HG03460 (cell line): Measurements from ENCODE around the gene MOV10L1.

ENCODE experiments used
- ATAC-seq: cut with Tn5 transposase; IDR thresholded peaks from one replicate; pipeline ENCODE4 v1.9.1; 2021; ENCODE audit not compliant: unreplicated experiment

The MOV10L1 gene

GRCh38 chr22:50184902-50185374 is 95.1 kb downstream of the MOV10L1 start:
- ATAC-seq: no peak

GRCh38 chr22:50185375-50186087 is 95.7 kb downstream of the MOV10L1 start, which contains the start of gene TRABD:
TSS of gene TRABD (plus strand) at chr22:50185913. CDS start at chr22:50193061, 7,148 bp downstream.
- no peak for ATAC-seq

- ATAC-seq: no peak
Observed at GRCh38 chr22:50186181-50186714, 96.4 kb downstream of the MOV10L1 start.

- ATAC-seq: no peak
Observed at GRCh38 chr22:50186761-50187523, 97.1 kb downstream of the MOV10L1 start.

- ATAC-seq: no peak
Observed at GRCh38 chr22:50188356-50188755, 98.5 kb downstream of the MOV10L1 start.

GRCh38 chr22:50189184-50189848 is 99.5 kb downstream of the MOV10L1 start:
- ATAC-seq: no peak

- ATAC-seq: no peak
Observed at GRCh38 chr22:50189849-50190181, 100.0 kb downstream of the MOV10L1 start.

- ATAC-seq: peak; percentile 34
Observed at GRCh38 chr22:50190182-50190940, 100.6 kb downstream of the MOV10L1 start.

GRCh38 chr22:50190941-50191741 is 101.3 kb downstream of the MOV10L1 start:
- peak; percentile 29 for ATAC-seq

- no peak for ATAC-seq
Observed at GRCh38 chr22:50192436-50193204, 102.8 kb downstream of the MOV10L1 start.

- no peak for ATAC-seq
Observed at GRCh38 chr22:50193621-50194020, 103.8 kb downstream of the MOV10L1 start.

GRCh38 chr22:50194037-50194805 is 104.4 kb downstream of the MOV10L1 start:
- no peak for ATAC-seq

GRCh38 chr22:50196256-50196655 is 106.5 kb downstream of the MOV10L1 start:
- ATAC-seq: no peak

GRCh38 chr22:50197000-50197800 is 107.4 kb downstream of the MOV10L1 start:
- ATAC-seq: no peak

GRCh38 chr22:50197856-50198623 is 108.2 kb downstream of the MOV10L1 start:
- no peak for ATAC-seq

- no peak for ATAC-seq
Observed at GRCh38 chr22:50198624-50199017, 108.8 kb downstream of the MOV10L1 start.

GRCh38 chr22:50199251-50199721 is 109.5 kb downstream of the MOV10L1 start:
- no peak for ATAC-seq
